Transverse colon (tissue), 4 donors: ENCODE measurements around the gene NCOR1. TPM values are rescaled to one million over a fixed set of nuclear protein-coding genes. Genes with fewer than 3 reads are reported as not detected.
"Not testable (repeated sequence)": the region's sequence is repeated elsewhere in the genome, so short reads cannot be mapped to it uniquely, and the experiment has no call there.

Experiments
- DNase-seq: peaks from one replicate; pipeline ENCODE4 v3.0.0-alpha.2; 2019
- H3K27ac ChIP-seq, 4 donors: fragments of 200-600 bp; sonication (generic); 2 replicates each; pipeline ENCODE4 v1.5.1; 2016 to 2018; ENCODE audit warnings: inconsistent platforms in 4 of 4
- H3K27me3 ChIP-seq: fragments of 200-600 bp; sonication (generic); 2 replicates; pipeline ENCODE4 v1.5.1; 2017; ENCODE audit warnings: inconsistent platforms
- H3K36me3 ChIP-seq, 4 donors: fragments of 200-600 bp; sonication (generic); 2 replicates each; pipeline ENCODE4 v1.5.1; 2017 to 2019; ENCODE audit warnings: inconsistent platforms in 4 of 4
- H3K4me1 ChIP-seq, 4 donors: fragments of 200-600 bp; sonication (generic); 2 replicates each; pipeline ENCODE4 v1.5.1; 2017 to 2020; ENCODE audit warnings: inconsistent platforms in 4 of 4
- H3K4me3 ChIP-seq, 4 donors: fragments of 200-600 bp; sonication (generic); 1 replicate in 1 of 4; 2 replicates in 3 of 4; pipeline versions ENCODE4 v1.5.1 to v1.6.1; 2017 to 2019; ENCODE audit warnings: inconsistent platforms in 4 of 4
- H3K9me3 ChIP-seq, 2 donors: fragments of 200-600 bp; sonication (generic); 2 replicates each; pipeline ENCODE4 v1.5.1; 2017 to 2019; ENCODE audit warnings: inconsistent platforms in 2 of 2
- EP300 ChIP-seq: sonication (generic); formaldehyde crosslinking; IDR thresholded peaks from one replicate; pipeline ENCODE4 v1.6.1; 2017; ENCODE audit warnings: antibody characterized with exemption, low read depth
- POLR2A ChIP-seq: fragments of 450-650 bp; IDR thresholded peaks from one replicate; pipeline ENCODE4 v1.6.1; 2016; ENCODE audit warnings: antibody characterized with exemption, mild to moderate bottlenecking, moderate library complexity
- POLR2AphosphoS5 ChIP-seq, 3 donors: sonication (generic); formaldehyde crosslinking; IDR thresholded peaks; one replicate each; pipeline ENCODE4 v1.6.1; 2016; ENCODE audit warnings: antibody characterized with exemption in 3 of 3
- WGBS, 2 donors: methylation state at CpG; one replicate each; pipeline ENCODE4 v1.1.5; 2018; ENCODE audit warnings: low coverage in 1 of 2; 5-methylcytosine and 5-hydroxymethylcytosine counted together
- in situ Hi-C, 4 donors: fragments of 200-750 bp; cut with MboI; loops; one replicate each; pipeline versions ENCODE4 v1.15.0 to v1.15.1; 2017; ENCODE audit warnings: low sequenced_read_pairs in 3 of 4, low pct_ligation_motif_present in 1 of 4, low pct_unique_long_range_greater_than_20kb in 1 of 4
- intact Hi-C: fragments of 100-400 bp; cut with DNase I; formaldehyde crosslinking; loops from one replicate; pipeline ENCODE4 v1.15.1; 2023; ENCODE audit warnings: low total_unique reads
- total RNA-seq, 4 donors: library from RNA; depleted of rRNA; stranded (reverse); fragments of >200 nt; gene quantifications; one replicate each; pipeline ENCODE4 v1.1.0, GENCODE V29; 2016
- TF ChIP-seq, protein P1 (sequence below), 5 experiments: fragments of 200-600 bp in 3 of 5; fragments of 450-650 bp in 2 of 5; sonication (generic) in 3 of 5; IDR thresholded peaks; 1 replicate in 2 of 5; 2 replicates in 3 of 5; pipeline ENCODE4 v1.5.1; 2016 to 2017; ENCODE audit warnings: antibody characterized with exemption in 5 of 5, inconsistent platforms in 3 of 5, mild to moderate bottlenecking in 2 of 5, moderate library complexity in 1 of 5

The NCOR1 gene
- total RNA-seq, 4 donors from 2014 or later = 267 to 519 (median 376) TPM

DNA sequence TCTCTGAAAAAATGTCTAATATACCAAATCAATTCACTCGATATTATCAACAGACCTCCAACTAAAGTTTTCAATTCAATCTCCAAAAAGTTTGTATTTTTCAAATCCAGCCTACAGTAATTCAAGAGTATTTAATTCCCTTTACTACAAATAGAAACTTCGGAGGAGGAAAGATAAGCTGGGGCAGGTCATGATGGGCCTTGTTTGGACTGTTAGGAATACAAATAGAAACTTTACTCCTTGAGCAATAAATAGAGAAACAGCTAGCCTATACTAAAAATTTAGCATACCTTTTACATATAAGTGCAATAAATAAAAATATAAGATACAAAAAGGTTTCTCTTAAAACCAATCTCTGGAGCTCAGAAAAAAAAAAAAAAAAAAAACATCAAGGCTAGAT, 98.2 kb downstream of the NCOR1 start:
- no peaks in the 10 kb centered on the region for H3K4me1 ChIP-seq
- TF ChIP-seq POLR2AphosphoS5 (IDR thresholded peaks at IDR 0.05) (no peak), EP300 (no peak), POLR2A (no peak)
- TF ChIP-seq, protein P1, sequence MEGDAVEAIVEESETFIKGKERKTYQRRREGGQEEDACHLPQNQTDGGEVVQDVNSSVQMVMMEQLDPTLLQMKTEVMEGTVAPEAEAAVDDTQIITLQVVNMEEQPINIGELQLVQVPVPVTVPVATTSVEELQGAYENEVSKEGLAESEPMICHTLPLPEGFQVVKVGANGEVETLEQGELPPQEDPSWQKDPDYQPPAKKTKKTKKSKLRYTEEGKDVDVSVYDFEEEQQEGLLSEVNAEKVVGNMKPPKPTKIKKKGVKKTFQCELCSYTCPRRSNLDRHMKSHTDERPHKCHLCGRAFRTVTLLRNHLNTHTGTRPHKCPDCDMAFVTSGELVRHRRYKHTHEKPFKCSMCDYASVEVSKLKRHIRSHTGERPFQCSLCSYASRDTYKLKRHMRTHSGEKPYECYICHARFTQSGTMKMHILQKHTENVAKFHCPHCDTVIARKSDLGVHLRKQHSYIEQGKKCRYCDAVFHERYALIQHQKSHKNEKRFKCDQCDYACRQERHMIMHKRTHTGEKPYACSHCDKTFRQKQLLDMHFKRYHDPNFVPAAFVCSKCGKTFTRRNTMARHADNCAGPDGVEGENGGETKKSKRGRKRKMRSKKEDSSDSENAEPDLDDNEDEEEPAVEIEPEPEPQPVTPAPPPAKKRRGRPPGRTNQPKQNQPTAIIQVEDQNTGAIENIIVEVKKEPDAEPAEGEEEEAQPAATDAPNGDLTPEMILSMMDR (IDR thresholded peaks at IDR 0.05) = no peak
- H3K4me3 ChIP-seq = no peak overlapping the region
- in situ Hi-C loops = loop anchor here in 1 of 4 donors (25.0 kb wide), 1 partner anchor 105 kb away; no protein-coding TSS in a partner anchor
- peaks cover 0 to 9% of the 10 kb centered on the region in 2 donors for H3K9me3 ChIP-seq
- WGBS, 2 donors = 77 to 87% methylated on average over 2 of the region's 2 CpGs
- no peak overlapping the region for H3K27ac ChIP-seq
- peaks cover 0 to 87% (median 36%) of the 10 kb centered on the region in 4 donors for H3K36me3 ChIP-seq
- intact Hi-C loops = no loop called here
- no peaks in the 10 kb centered on the region for H3K27me3 ChIP-seq
- no peak for DNase-seq

GRCh38 chr17:16115077-16115698, 100.1 kb downstream of the NCOR1 start:
- WGBS, 2 donors = 95 to 96% methylated on average over 2 to 3 of the region's 3 CpGs
- DNase-seq, intact Hi-C loops, H3K4me3 ChIP-seq, H3K27me3 ChIP-seq, H3K4me1 ChIP-seq, H3K9me3 ChIP-seq, H3K27ac ChIP-seq: not testable (repeated sequence)
- H3K36me3 ChIP-seq = peaks cover 0 to 73% (median 31%) of the 10 kb centered on the region in 4 donors
- in situ Hi-C loops = loop anchor here in 1 of 4 donors (25.0 kb wide), 1 partner anchor 103 kb away; no protein-coding TSS in a partner anchor

DNA sequence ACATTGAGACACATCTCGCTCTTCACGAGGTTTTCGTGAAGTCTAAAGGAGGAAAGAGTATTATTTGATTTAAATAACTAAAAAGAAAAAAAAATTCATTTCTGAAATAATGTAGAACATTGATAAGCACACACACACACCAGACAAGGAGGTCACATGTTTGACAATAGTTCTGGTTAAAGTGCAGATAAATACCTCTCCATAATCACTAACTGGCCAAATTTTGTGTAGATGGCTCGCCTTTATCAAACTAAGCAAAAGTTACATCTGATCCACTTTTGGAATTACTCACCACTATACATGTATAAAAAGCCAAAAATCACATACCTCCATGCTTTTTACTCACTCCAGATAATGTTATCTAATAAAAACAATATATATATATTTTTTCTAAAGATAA, 106.5 kb downstream of the NCOR1 start:
- no peak for TF ChIP-seq POLR2AphosphoS5 (IDR thresholded peaks at IDR 0.05)
- TF ChIP-seq POLR2A = no peak
- TF ChIP-seq EP300 = no peak
- TF ChIP-seq, protein P1 (IDR thresholded peaks at IDR 0.05) = no peak
- Histone ChIP-seq H3K36me3 (peaks cover 0 to 25% (median 6%) of the 10 kb centered on the region in 4 donors), H3K9me3 (no peaks in the 10 kb centered on the region), H3K27ac (no peak overlapping the region), H3K4me1 (peaks cover 0 to 8% (median 2%) of the 10 kb centered on the region in 4 donors), H3K27me3 (no peaks in the 10 kb centered on the region), H3K4me3 (no peak overlapping the region)
- no peak for DNase-seq
- WGBS, 2 donors = 98% methylated on average over 4 of the region's 4 CpGs
- in situ Hi-C loops = loop anchor here in 1 of 4 donors (25.0 kb wide), 1 partner anchor 97 kb away; no protein-coding TSS in a partner anchor
- intact Hi-C loops = no loop called here

GRCh38 chr17:16108386-16108785, 106.9 kb downstream of the NCOR1 start:
- no peak for DNase-seq
- Histone ChIP-seq H3K4me1 (peaks cover 0 to 8% (median 2%) of the 10 kb centered on the region in 4 donors), H3K4me3 (no peak overlapping the region), H3K36me3 (peaks cover 0 to 25% (median 4%) of the 10 kb centered on the region in 4 donors), H3K27ac (no peak overlapping the region), H3K9me3 (no peaks in the 10 kb centered on the region), H3K27me3 (no peaks in the 10 kb centered on the region)
- WGBS, 2 donors = 88 to 100% methylated on average over 1 of the region's 1 CpG
- intact Hi-C loops = no loop called here
- in situ Hi-C loops = loop anchor here in 1 of 4 donors (25.0 kb wide), 1 partner anchor 96 kb away; no protein-coding TSS in a partner anchor
- TF ChIP-seq POLR2A (no peak), EP300 (no peak), POLR2AphosphoS5 (IDR thresholded peaks at IDR 0.05) (no peak)
- TF ChIP-seq, protein P1 (IDR thresholded peaks at IDR 0.05) = no peak
